Neuron (in vitro differentiated cells): ENCODE results near the gene STAT5B.
"Not testable (repeated sequence)": the region's sequence is repeated elsewhere in the genome, so short reads cannot be mapped to it uniquely, and the experiment has no call there.

ENCODE experiments used
- H2AFZ ChIP-seq: one replicate; pipeline ENCODE4 v1.6.1; 2013; ENCODE audit warnings: low read depth, mild to moderate bottlenecking, inconsistent platforms, low read length, moderate library complexity
- H3K27me3 ChIP-seq: one replicate; pipeline ENCODE4 v1.6.1; 2013; ENCODE audit warnings: low read length; ENCODE audit not compliant: insufficient read depth
- H3K36me3 ChIP-seq: one replicate; pipeline ENCODE4 v1.6.1; 2013; ENCODE audit warnings: low read length; ENCODE audit not compliant: insufficient read depth
- H3K4me1 ChIP-seq: one replicate; pipeline ENCODE4 v1.6.1; 2013; ENCODE audit warnings: low read length; ENCODE audit not compliant: insufficient read depth
- H3K4me3 ChIP-seq: 2 replicates; pipeline ENCODE4 v1.5.1; 2013; ENCODE audit warnings: mild to moderate bottlenecking, low read length, moderate library complexity
- H3K9me3 ChIP-seq: one replicate; pipeline ENCODE4 v1.6.1; 2013; ENCODE audit warnings: low read length

STAT5B gene

GRCh38 chr17:42241871-42242270 is 34.3 kb downstream of the STAT5B start:
- H3K4me1 ChIP-seq: no peaks in the 10 kb centered on the region
- no peaks in the 10 kb centered on the region for H3K27me3 ChIP-seq
- H2AFZ ChIP-seq: no peak overlapping the region
- no peaks in the 10 kb centered on the region for H3K36me3 ChIP-seq
- no peaks in the 10 kb centered on the region for H3K9me3 ChIP-seq
- H3K4me3 ChIP-seq: no peak overlapping the region

DNA sequence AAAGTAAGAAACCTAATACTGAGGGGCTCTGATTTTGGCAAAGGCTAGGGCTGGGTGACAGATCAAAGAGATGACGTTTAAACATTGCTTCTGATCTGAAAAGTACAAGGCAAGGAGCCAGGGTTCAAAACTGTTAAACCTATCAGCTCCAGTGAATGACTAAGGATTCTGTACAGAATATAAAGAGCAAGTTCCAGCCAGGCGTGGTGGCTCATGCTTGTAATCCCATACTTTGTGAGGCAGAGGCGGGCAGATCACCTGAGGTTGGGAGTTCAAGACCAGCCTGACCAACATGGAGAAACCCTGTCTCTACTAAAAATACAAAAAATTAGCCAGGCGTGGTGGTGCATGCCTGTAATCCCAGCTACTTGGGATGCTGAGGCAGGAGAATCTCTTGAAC is 35.3 kb downstream of the STAT5B start:
- H3K36me3 ChIP-seq, H3K4me3 ChIP-seq, H2AFZ ChIP-seq, H3K4me1 ChIP-seq, H3K9me3 ChIP-seq, H3K27me3 ChIP-seq: not testable (repeated sequence)

GRCh38 chr17:42240201-42240600 is 36.0 kb downstream of the STAT5B start:
- H3K4me1 ChIP-seq: no peaks in the 10 kb centered on the region
- no peaks in the 10 kb centered on the region for H3K27me3 ChIP-seq
- H3K9me3 ChIP-seq: no peaks in the 10 kb centered on the region
- H2AFZ ChIP-seq: no peak overlapping the region
- H3K36me3 ChIP-seq: peaks cover 2% of the 10 kb centered on the region
- H3K4me3 ChIP-seq: no peak overlapping the region

DNA sequence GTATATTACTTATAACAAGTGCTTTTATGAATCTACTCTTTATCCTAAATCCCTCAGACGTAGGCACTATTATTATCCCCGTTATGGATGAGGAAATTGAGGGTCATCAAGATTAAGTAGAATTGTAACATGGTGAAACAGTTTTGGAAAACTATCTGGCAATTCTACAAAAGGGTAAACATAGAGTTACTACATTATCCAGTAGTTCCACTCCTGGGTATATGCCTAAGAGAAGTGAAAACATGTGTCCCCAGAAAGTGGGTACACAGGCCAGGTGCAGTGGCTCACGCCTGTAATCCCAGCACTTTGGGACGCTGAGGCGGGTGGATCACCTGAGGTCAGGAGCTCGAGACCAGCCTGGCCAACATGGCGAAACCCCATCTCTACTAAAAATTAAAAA is 36.6 kb downstream of the STAT5B start:
- not testable (repeated sequence) for H3K4me1 ChIP-seq, H3K9me3 ChIP-seq, H3K4me3 ChIP-seq, H2AFZ ChIP-seq, H3K36me3 ChIP-seq, H3K27me3 ChIP-seq

- H2AFZ ChIP-seq: no peak overlapping the region
- H3K4me3 ChIP-seq: no peak overlapping the region
- H3K9me3 ChIP-seq: no peaks in the 10 kb centered on the region
- no peaks in the 10 kb centered on the region for H3K27me3 ChIP-seq
- no peaks in the 10 kb centered on the region for H3K4me1 ChIP-seq
- H3K36me3 ChIP-seq: peaks cover 2% of the 10 kb centered on the region
Observed at GRCh38 chr17:42236760-42237159, 39.4 kb downstream of the STAT5B start.

DNA sequence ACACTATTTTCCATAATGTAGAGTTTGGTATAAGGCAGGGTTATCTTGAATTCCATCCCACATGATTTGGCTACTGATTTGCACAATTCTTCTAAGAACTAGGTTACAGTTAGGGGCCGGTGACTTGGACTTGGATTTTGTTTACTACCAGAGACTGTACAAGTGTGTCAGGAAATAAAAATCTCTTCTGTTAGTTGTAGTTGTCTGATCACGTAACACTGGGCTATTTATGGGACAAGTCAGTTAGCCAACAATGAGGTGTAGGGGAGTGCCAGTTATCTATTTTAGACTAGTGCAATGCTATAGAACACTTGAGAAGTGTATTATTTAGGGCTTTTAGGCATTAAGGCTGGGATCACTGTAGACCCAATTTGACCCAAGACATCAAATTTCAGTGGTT is 42.2 kb downstream of the STAT5B start:
- no peak overlapping the region for H2AFZ ChIP-seq
- H3K4me1 ChIP-seq: no peaks in the 10 kb centered on the region
- H3K4me3 ChIP-seq: no peak overlapping the region
- H3K27me3 ChIP-seq: no peaks in the 10 kb centered on the region
- H3K36me3 ChIP-seq: peaks cover 9% of the 10 kb centered on the region
- H3K9me3 ChIP-seq: no peaks in the 10 kb centered on the region

DNA sequence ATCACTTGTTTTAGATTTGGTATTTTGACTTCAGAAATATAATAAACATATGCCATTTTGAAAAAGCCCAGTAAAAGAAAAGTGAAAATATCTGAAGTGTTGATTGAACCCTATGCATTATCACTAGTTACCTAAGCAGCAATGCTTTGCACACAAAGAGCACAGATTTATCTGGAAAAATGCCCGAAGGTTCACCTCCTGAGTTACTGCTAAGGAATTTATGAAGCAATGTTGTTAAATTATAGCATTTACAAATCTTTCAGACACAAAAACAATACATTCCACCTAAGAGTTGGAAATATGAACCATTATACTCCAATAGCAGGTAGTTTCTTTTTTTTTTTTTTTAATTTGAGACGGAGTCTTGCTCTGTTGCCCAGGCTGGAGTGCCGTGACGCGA is 43.0 kb downstream of the STAT5B start:
- Histone ChIP-seq H3K36me3 (peaks cover 13% of the 10 kb centered on the region), H3K9me3 (no peaks in the 10 kb centered on the region), H3K4me1 (no peaks in the 10 kb centered on the region), H3K27me3 (no peaks in the 10 kb centered on the region), H3K4me3 (no peak overlapping the region), H2AFZ (no peak overlapping the region)

DNA sequence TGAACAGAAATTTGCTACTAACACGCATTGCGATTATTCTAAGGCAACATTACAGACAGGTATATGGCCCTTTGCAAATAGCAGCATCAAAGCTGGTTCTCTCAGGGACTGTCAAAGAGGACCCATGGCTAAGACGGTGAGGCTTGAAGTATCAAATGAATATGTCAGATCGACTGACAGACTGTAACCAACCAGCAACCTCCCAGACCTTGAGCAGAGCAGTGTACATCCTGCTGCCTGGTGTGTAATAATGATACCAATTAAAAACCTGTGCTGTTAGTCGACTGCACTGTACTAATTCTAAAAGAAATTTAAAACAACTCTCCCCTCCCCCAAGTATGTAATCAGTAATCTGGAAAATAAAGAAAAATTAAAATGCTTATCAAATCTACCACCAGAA is 46.0 kb downstream of the STAT5B start:
- no peak overlapping the region for H2AFZ ChIP-seq
- no peak overlapping the region for H3K4me3 ChIP-seq
- H3K27me3 ChIP-seq: no peaks in the 10 kb centered on the region
- no peaks in the 10 kb centered on the region for H3K4me1 ChIP-seq
- no peaks in the 10 kb centered on the region for H3K9me3 ChIP-seq
- H3K36me3 ChIP-seq: peaks cover 26% of the 10 kb centered on the region

GRCh38 chr17:42227849-42228700 is 48.1 kb downstream of the STAT5B start:
- H3K9me3 ChIP-seq: no peaks in the 10 kb centered on the region
- no peak overlapping the region for H2AFZ ChIP-seq
- peaks cover 44% of the 10 kb centered on the region for H3K36me3 ChIP-seq
- H3K4me1 ChIP-seq: no peaks in the 10 kb centered on the region
- H3K4me3 ChIP-seq: no peak overlapping the region
- no peaks in the 10 kb centered on the region for H3K27me3 ChIP-seq

DNA sequence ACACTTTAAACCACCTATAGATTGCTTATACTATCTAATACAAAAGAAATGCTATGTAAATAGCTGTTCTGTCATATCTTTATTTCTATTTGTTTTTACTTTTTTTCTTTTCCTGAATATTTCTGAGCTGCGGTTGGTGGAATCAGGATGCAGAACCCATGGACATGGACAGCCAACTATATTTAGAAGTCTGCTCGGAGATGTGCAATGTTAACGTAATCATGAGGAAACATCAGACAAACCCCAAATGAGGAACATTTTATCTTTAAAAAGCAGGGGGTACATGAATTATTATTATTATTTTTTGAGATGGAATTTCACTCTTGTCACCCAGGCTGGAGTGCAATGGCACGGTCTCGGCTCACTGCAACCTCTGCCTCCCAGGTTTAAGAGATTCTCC is 50.5 kb downstream of the STAT5B start:
- Histone ChIP-seq H3K9me3 (no peaks in the 10 kb centered on the region), H3K36me3 (peaks cover 49% of the 10 kb centered on the region), H3K4me1 (no peaks in the 10 kb centered on the region), H3K4me3 (no peak overlapping the region), H2AFZ (no peak overlapping the region), H3K27me3 (no peaks in the 10 kb centered on the region)

- H3K27me3 ChIP-seq: no peaks in the 10 kb centered on the region
- H3K9me3 ChIP-seq: no peaks in the 10 kb centered on the region
- H3K36me3 ChIP-seq: peaks cover 46% of the 10 kb centered on the region
- no peak overlapping the region for H2AFZ ChIP-seq
- no peaks in the 10 kb centered on the region for H3K4me1 ChIP-seq
- H3K4me3 ChIP-seq: no peak overlapping the region
Observed at GRCh38 chr17:42224651-42225050, 51.5 kb downstream of the STAT5B start.

DNA sequence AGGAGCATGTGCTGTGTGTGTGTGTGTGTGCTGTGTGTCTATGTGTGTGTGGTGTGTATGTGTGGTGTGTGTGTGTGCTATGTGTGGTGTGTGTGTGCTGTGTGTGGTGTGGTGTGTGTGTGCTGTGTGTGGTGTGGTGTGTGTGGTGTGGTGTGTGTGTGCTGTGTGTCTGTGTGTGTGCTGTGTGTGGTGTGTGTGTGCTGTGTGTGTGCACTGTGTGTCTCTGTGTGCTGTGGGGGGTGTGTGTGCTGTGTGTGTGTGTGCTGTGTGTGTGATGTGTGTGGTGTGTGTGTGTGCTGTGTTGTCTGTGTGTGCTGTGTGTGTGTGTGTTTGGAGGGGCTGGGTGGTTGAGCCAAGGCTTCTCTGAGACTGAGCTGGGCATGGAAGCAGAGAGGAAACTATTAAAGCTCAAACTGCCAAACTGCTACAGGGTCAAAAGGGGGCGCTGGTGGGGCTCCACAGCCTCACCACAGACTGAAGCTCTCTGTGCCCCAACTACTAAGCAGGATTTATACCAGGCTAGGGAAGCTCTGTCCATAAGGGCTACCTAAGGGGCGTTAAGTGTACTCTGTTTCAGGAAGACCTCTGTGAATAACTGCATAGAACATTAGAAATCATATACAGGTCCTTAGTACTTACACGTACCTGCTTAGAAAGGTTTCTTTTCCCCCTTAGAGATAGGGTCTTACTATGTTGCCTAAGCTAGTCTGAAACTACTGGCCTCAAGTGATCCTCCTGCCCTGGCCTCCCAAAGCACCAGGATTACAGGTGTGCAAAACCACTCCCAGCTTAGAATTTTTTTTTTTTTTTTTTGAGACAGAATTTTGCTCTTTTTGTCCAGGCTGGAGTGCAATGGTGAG is 54.1 kb downstream of the STAT5B start:
- Histone ChIP-seq H3K36me3 (peaks cover 46% of the 10 kb centered on the region), H3K9me3 (no peaks in the 10 kb centered on the region), H3K27me3 (no peaks in the 10 kb centered on the region), H3K4me1 (no peaks in the 10 kb centered on the region), H3K4me3 (no peak overlapping the region), H2AFZ (no peak overlapping the region)

- H3K9me3 ChIP-seq, H2AFZ ChIP-seq, H3K27me3 ChIP-seq, H3K4me3 ChIP-seq, H3K4me1 ChIP-seq: not testable (repeated sequence)
- peaks cover 61% of the 10 kb centered on the region for H3K36me3 ChIP-seq
Observed at GRCh38 chr17:42219280-42219679, 56.9 kb downstream of the STAT5B start.
